OCI-LY7 (cell line): Measurements from ENCODE around the gene PAK3.

ENCODE experiments used
- CTCF ChIP-seq: fragments of 200-600 bp; sonication (generic); conservative IDR thresholded peaks from 2 replicates; pipeline ENCODE4 v1.5.1; 2014; ENCODE audit warnings: mild to moderate bottlenecking, antibody characterized with exemption, low read length, moderate library complexity, mixed read lengths
- EZH2phosphoT487 ChIP-seq: fragments of 200-600 bp; sonication (generic); IDR thresholded peaks from 2 replicates; pipeline ENCODE4 v1.6.1; 2018; ENCODE audit warnings: low read depth, borderline replicate concordance, mild to moderate bottlenecking, mixed run types, antibody characterized with exemption, low read length, moderate library complexity, mixed read lengths

GRCh38 chrX:111052478-111052877, 43.5 kb upstream of the PAK3 start:
- TF ChIP-seq CTCF (no peak), EZH2phosphoT487 (no peak)
